Endothelial cell of umbilical vein (primary cell): ENCODE results near the gene LYPD5. TPM values are rescaled to one million over a fixed set of nuclear protein-coding genes. Genes with fewer than 3 reads are reported as not detected.
"Not testable (repeated sequence)": the region's sequence is repeated elsewhere in the genome, so short reads cannot be mapped to it uniquely, and the experiment has no call there.

Experiments used
- BruUV-seq: library from RNA; stranded (reverse); fragments of 400-500 nt; replicated peaks from 2 replicates; lab custom pipeline; 2021; lab: Mats Ljungman, UMichigan
- CTCF ChIA-PET: fragments of 300-600, 350-600 bp; sonication (Branson Sonifier 250); formaldehyde crosslinking; loops from one replicate; lab custom pipeline; 2021; ENCODE audit warnings: antibody characterized with exemption, inconsistent platforms; lab: Charles Lee
- POLR2A ChIA-PET: fragments of 300-600, 350-600 bp; sonication (Branson Sonifier 250); formaldehyde crosslinking; loops from one replicate; lab custom pipeline; 2021; ENCODE audit warnings: antibody characterized with exemption, inconsistent platforms; lab: Charles Lee
- DNase-seq: peaks from one replicate; pipeline ENCODE4 v3.0.0-alpha.2; 2011; ENCODE audit warnings: low read depth, low spot score
- FAIRE-seq: peaks from 2 replicates; lab custom pipeline; 2011; peaks lifted over from hg19 to GRCh38; lab: Jason Lieb, UNC
- H2AFZ ChIP-seq: 2 replicates; pipeline ENCODE4 v1.6.0; 2012; ENCODE audit warnings: low read depth, low read length, control low read depth, inconsistent platforms
- H3K27ac ChIP-seq: 2 replicates; pipeline ENCODE4 v1.5.1; 2011; ENCODE audit warnings: low read depth, mild to moderate bottlenecking, control low read depth, low read length, moderate library complexity; ENCODE audit not compliant: insufficient read depth
- H3K27me3 ChIP-seq, 2 experiments: 2 replicates each; pipeline versions ENCODE4 v1.6.0 to v1.6.1; 2011; ENCODE audit warnings: low read length in 2 of 2, mixed read lengths in 1 of 2; ENCODE audit not compliant: control insufficient read depth in 2 of 2, insufficient read depth in 2 of 2
- H3K36me3 ChIP-seq, 2 experiments: 2 replicates in 1 of 2; 3 replicates in 1 of 2; pipeline ENCODE4 v1.5.1; 2011; ENCODE audit warnings: low read length in 2 of 2, mild to moderate bottlenecking in 1 of 2, moderate library complexity in 1 of 2; ENCODE audit not compliant: control insufficient read depth in 2 of 2, insufficient read depth in 2 of 2; ENCODE audit errors: extremely low read depth in 1 of 2
- H3K4me1 ChIP-seq: 3 replicates; pipeline ENCODE4 v1.5.1; 2011; ENCODE audit warnings: mild to moderate bottlenecking, low read length; ENCODE audit not compliant: control insufficient read depth, insufficient read depth; ENCODE audit errors: extremely low read depth
- H3K4me2 ChIP-seq: 2 replicates; pipeline ENCODE4 v1.6.1; 2011; ENCODE audit warnings: low read length, control low read depth, mixed read lengths; ENCODE audit not compliant: insufficient read depth
- H3K4me3 ChIP-seq, 3 experiments: fragments of 200-600 bp in 1 of 3; sonication (generic), shearing (Covaris generic) in 1 of 3; replicated peaks in 1 of 3; 2 replicates each; pipeline ENCODE4 v1.5.1; 2011 to 2016; ENCODE audit warnings: control low read depth in 3 of 3, low read length in 3 of 3, mild to moderate bottlenecking in 2 of 3, inconsistent platforms in 1 of 3, low read depth in 1 of 3, moderate library complexity in 1 of 3; ENCODE audit not compliant: insufficient read depth in 1 of 3
- H3K79me2 ChIP-seq: 2 replicates; pipeline ENCODE4 v1.6.0; 2012; ENCODE audit warnings: low read length, inconsistent platforms; ENCODE audit not compliant: control insufficient read depth, insufficient read depth
- H3K9ac ChIP-seq: replicated peaks from 2 replicates; pipeline ENCODE3; 2011; ENCODE audit warnings: low read length, control low read depth; ENCODE audit not compliant: insufficient read depth; ENCODE audit errors: extremely low read depth
- H3K9me1 ChIP-seq: replicated peaks from 3 replicates; pipeline ENCODE4 v1.6.0; 2011; ENCODE audit warnings: mild to moderate bottlenecking, low read length; ENCODE audit not compliant: control insufficient read depth, insufficient read depth; ENCODE audit errors: extremely low read depth
- H3K9me3 ChIP-seq: replicated peaks from 2 replicates; pipeline ENCODE4 v1.5.1; 2012; ENCODE audit warnings: low read length, inconsistent platforms; ENCODE audit not compliant: control insufficient read depth, insufficient read depth
- H4K20me1 ChIP-seq: replicated peaks from 2 replicates; pipeline ENCODE3; 2011; ENCODE audit warnings: mild to moderate bottlenecking, low read length; ENCODE audit not compliant: control insufficient read depth, insufficient read depth; ENCODE audit errors: extremely low read depth
- CTCF ChIP-seq, 2 donors: IDR thresholded peaks; 1 replicate in 1 of 2; 2 replicates in 1 of 2; pipeline ENCODE4 v1.5.1; 2011; ENCODE audit warnings: low read length in 2 of 2, mild to moderate bottlenecking in 2 of 2, moderate library complexity in 2 of 2, control low read depth in 1 of 2, inconsistent platforms in 1 of 2, low read depth in 1 of 2; ENCODE audit not compliant: insufficient read depth in 1 of 2; ENCODE audit errors: extremely low read depth in 1 of 2
- EZH2 ChIP-seq: IDR thresholded peaks from 2 replicates; pipeline ENCODE4 v1.6.1; 2012; ENCODE audit warnings: borderline replicate concordance, low read depth, mild to moderate bottlenecking, moderate library complexity, low read length, inconsistent platforms; ENCODE audit not compliant: severe bottlenecking
- FOS ChIP-seq: IDR thresholded peaks from 2 replicates; pipeline ENCODE4 v1.6.1; 2011; ENCODE audit warnings: mild to moderate bottlenecking, low read length, moderate library complexity, borderline replicate concordance; ENCODE audit not compliant: insufficient read depth
- GATA2 ChIP-seq: IDR thresholded peaks from 2 replicates; pipeline ENCODE4 v1.7.0; 2011; ENCODE audit warnings: low read depth, mild to moderate bottlenecking, moderate library complexity, mixed read lengths, low read length; ENCODE audit not compliant: insufficient read length, insufficient read depth
- JUN ChIP-seq: IDR thresholded peaks from 2 replicates; pipeline ENCODE4 v1.6.1; 2011; ENCODE audit warnings: borderline replicate concordance, low read depth; ENCODE audit not compliant: insufficient read length, insufficient read depth
- MAX ChIP-seq: IDR thresholded peaks from 2 replicates; pipeline ENCODE4 v1.6.1; 2011; ENCODE audit not compliant: insufficient read depth, insufficient read length
- MYC ChIP-seq: IDR thresholded peaks from one replicate; pipeline ENCODE4 v1.6.1; 2011; ENCODE audit warnings: mild to moderate bottlenecking, low read depth, low read length
- POLR2A ChIP-seq: IDR thresholded peaks from 2 replicates; pipeline ENCODE4 v1.6.1; 2012; ENCODE audit warnings: low read depth, mild to moderate bottlenecking, control low read depth, low read length
- POLR2AphosphoS5 ChIP-seq: IDR thresholded peaks from 2 replicates; pipeline ENCODE4 v1.6.1; 2012; ENCODE audit warnings: low read depth, mild to moderate bottlenecking, control low read depth, low read length, moderate library complexity; ENCODE audit not compliant: insufficient read depth
- dilution Hi-C: fragments of 300-500 bp; cut with MboI; formaldehyde crosslinking; loops from one replicate; pipeline ENCODE4 v1.15.0; 2019; ENCODE audit warnings: low sequenced_read_pairs; ENCODE audit not compliant: extremely low pct_ligation_motif_present
- intact Hi-C: fragments of 100-400 bp; cut with micrococcal nuclease; formaldehyde crosslinking; loops from one replicate; pipeline ENCODE4 v1.10.0; 2022
- polyA plus RNA-seq, 4 experiments: library from polyadenylated mRNA; depleted of rRNA in 3 of 4; stranded (reverse) in 3 of 4; unstranded in 1 of 4; fragments of >200 nt; gene quantifications; 2 replicates each; pipeline versions ENCODE4 v1.2.1 to v1.2.3, GENCODE V29; 2011 to 2012; ENCODE audit warnings: missing spikeins in 1 of 4
- total RNA-seq: library from RNA; stranded (reverse); gene quantifications from 2 replicates; pipeline ENCODE4 v1.2.3, GENCODE V29; 2021

Gene LYPD5
- total and polyA plus RNA-seq, 2 donors (not counting 3 experiments of a cell fraction or from before 2014, with no cell fraction given) = 0.28 TPM; not detected in 1

GRCh38 chr19:43818500-43818899, 16.3 kb upstream of the LYPD5 start:
- H3K4me3 ChIP-seq = no peak overlapping the region
- no peaks in the 10 kb centered on the region for H3K4me1 ChIP-seq
- no peak overlapping the region for H3K9ac ChIP-seq
- no peaks in the 10 kb centered on the region for H3K9me3 ChIP-seq
- H3K79me2 ChIP-seq = no peaks in the 10 kb centered on the region
- TF ChIP-seq POLR2AphosphoS5 = no peak
- TF ChIP-seq POLR2A = no peak
- TF ChIP-seq MAX = no peak
- no peak for TF ChIP-seq EZH2
- TF ChIP-seq MYC = no peak
- TF ChIP-seq CTCF (IDR thresholded peaks at IDR 0.05; ENCODE audit: extremely low read depth in 1 of 2, insufficient read depth in 1 of 2, low read depth in 1 of 2, low read length in 2 of 2) = no peak
- no peak for TF ChIP-seq JUN
- TF ChIP-seq GATA2 = no peak
- no peak for TF ChIP-seq FOS
- POLR2A ChIA-PET = no interaction called here
- no peak overlapping the region for H3K27ac ChIP-seq
- H3K4me2 ChIP-seq = no peak overlapping the region
- FAIRE-seq (no peak), DNase-seq (no peak)
- H4K20me1 ChIP-seq = no peaks in the 10 kb centered on the region
- no TSS peak for BruUV-seq
- no peaks in the 10 kb centered on the region for H3K9me1 ChIP-seq
- dilution Hi-C loops (no loop called here), intact Hi-C loops (no loop called here)
- CTCF ChIA-PET = interaction anchor here (0.6 to 1.1 kb wide), 2 partner anchors 9 kb away, joined by 3 read pairs; partner anchors contain the start of gene ZNF283
- no peaks in the 10 kb centered on the region for H3K36me3 ChIP-seq
- peaks cover 9 to 21% of the 10 kb centered on the region in 2 experiments for H3K27me3 ChIP-seq
- no peak overlapping the region for H2AFZ ChIP-seq

GRCh38 chr19:43817454-43817853, 15.2 kb upstream of the LYPD5 start:
- BruUV-seq, dilution Hi-C loops, H3K36me3 ChIP-seq, H3K9me1 ChIP-seq, H3K79me2 ChIP-seq, H3K9ac ChIP-seq, CTCF ChIA-PET, H2AFZ ChIP-seq, FAIRE-seq, H3K9me3 ChIP-seq, H4K20me1 ChIP-seq, H3K4me1 ChIP-seq, DNase-seq, intact Hi-C loops, H3K4me2 ChIP-seq, H3K27ac ChIP-seq, H3K4me3 ChIP-seq, POLR2A ChIA-PET: not testable (repeated sequence)
- H3K27me3 ChIP-seq = peaks cover 9 to 21% of the 10 kb centered on the region in 2 experiments
